HepG2 (cell line): Measurements from ENCODE around the gene MDFIC. TPM values are rescaled to one million over a fixed set of nuclear protein-coding genes. Genes with fewer than 3 reads are reported as not detected.

Source experiments
- ATAC-seq: fragments of 200-7000 bp; cut with Tn5 transposase; 3 replicates; pipeline ENCODE4 v1.9.1; 2020; ENCODE audit warnings: mild to moderate bottlenecking, moderate library complexity
- BruUV-seq: library from RNA; stranded (reverse); fragments of 400-500 nt; replicated peaks from 2 replicates; lab custom pipeline; 2021; lab: Mats Ljungman, UMichigan
- CTCF ChIA-PET: fragments of 300-600 bp; formaldehyde crosslinking; extraction: SDS; loops from one replicate; lab custom pipeline; 2021; ENCODE audit warnings: low total read pairs, inconsistent platforms, low intra/inter-chr PET ratio; lab: Yijun Ruan, JAX
- POLR2A ChIA-PET: fragments of 350-600 bp; sonication (Branson Sonifier 250); formaldehyde crosslinking; loops from one replicate; lab custom pipeline; 2020; ENCODE audit warnings: antibody characterized with exemption, inconsistent platforms; lab: Yijun Ruan, JAX
- DNase-seq: peaks from one replicate; pipeline ENCODE4 v3.0.0-alpha.2; 2015; ENCODE audit warnings: low spot score
- FAIRE-seq: peaks from 3 replicates; lab custom pipeline; 2011; peaks lifted over from hg19 to GRCh38; lab: Jason Lieb, UNC
- H2AFZ ChIP-seq: one replicate; pipeline ENCODE4 v1.6.1; 2011; ENCODE audit warnings: low read length, inconsistent platforms
- H3K27ac ChIP-seq: fragments of 300-600 bp; 3 replicates; pipeline ENCODE4 v1.8.0; 2011; ENCODE audit warnings: mixed run types, mild to moderate bottlenecking, mixed read lengths, low read length, inconsistent platforms; ENCODE audit not compliant: insufficient read depth; ENCODE audit errors: extremely low read length
- H3K27me3 ChIP-seq, 2 experiments: fragments of 200-600 bp in 1 of 2; 2 replicates in 1 of 2; 3 replicates in 1 of 2; pipeline versions ENCODE4 v1.6.0 to v1.8.0; 2011; ENCODE audit warnings: low read length in 2 of 2, mild to moderate bottlenecking in 2 of 2, moderate library complexity in 2 of 2, inconsistent platforms in 1 of 2; ENCODE audit not compliant: insufficient read depth in 2 of 2, control insufficient read depth in 1 of 2
- H3K36me3 ChIP-seq, 2 experiments: fragments of 200-600 bp in 1 of 2; replicated peaks in 1 of 2; 2 replicates in 1 of 2; 3 replicates in 1 of 2; pipeline versions ENCODE4 v1.5.1 to v1.8.0; 2011; ENCODE audit warnings: low read length in 2 of 2, inconsistent platforms in 1 of 2; ENCODE audit not compliant: insufficient read depth in 2 of 2, control insufficient read depth in 1 of 2
- H3K4me1 ChIP-seq: 2 replicates; pipeline ENCODE4 v1.5.1; 2012; ENCODE audit warnings: low read length, inconsistent platforms; ENCODE audit not compliant: insufficient read depth
- H3K4me2 ChIP-seq: 2 replicates; pipeline ENCODE4 v1.6.0; 2011; ENCODE audit warnings: low read depth, low read length, inconsistent platforms
- H3K4me3 ChIP-seq, 3 experiments: fragments of 200-600 bp in 1 of 3; sonication (generic), shearing (Covaris generic) in 1 of 3; replicated peaks in 1 of 3; 2 replicates each; pipeline ENCODE4 v1.5.1; 2011 to 2016; ENCODE audit warnings: low read length in 3 of 3, inconsistent platforms in 2 of 3, low read depth in 2 of 3, mild to moderate bottlenecking in 2 of 3, control low read depth in 1 of 3, mixed read lengths in 1 of 3; ENCODE audit not compliant: insufficient read depth in 1 of 3
- H3K79me2 ChIP-seq: one replicate; pipeline ENCODE4 v1.6.1; 2011; ENCODE audit warnings: low read length, inconsistent platforms; ENCODE audit not compliant: insufficient read depth
- H3K9ac ChIP-seq: 2 replicates; pipeline ENCODE4 v1.6.0; 2011; ENCODE audit warnings: mild to moderate bottlenecking, low read depth, low read length, inconsistent platforms; ENCODE audit not compliant: insufficient read depth
- H3K9me3 ChIP-seq: 2 replicates; pipeline ENCODE4 v1.5.1; 2012; ENCODE audit warnings: mild to moderate bottlenecking, low read length
- H4K20me1 ChIP-seq: 2 replicates; pipeline ENCODE4 v1.6.0; 2011; ENCODE audit warnings: inconsistent platforms, mild to moderate bottlenecking, low read length, moderate library complexity; ENCODE audit not compliant: insufficient read depth
- AHR ChIP-seq: IDR thresholded peaks from 2 replicates; pipeline ENCODE4 v1.6.1; 2018; ENCODE audit warnings: missing genetic modification reagents, missing compliant biosample characterization
- ZNF510 ChIP-seq: sonication (generic); formaldehyde crosslinking; IDR thresholded peaks from 2 replicates; pipeline ENCODE4 v1.4.0; 2020; ENCODE audit warnings: low read depth, mild to moderate bottlenecking, missing genetic modification reagents
- ZNF773 ChIP-seq: sonication (generic); formaldehyde crosslinking; IDR thresholded peaks from 2 replicates; pipeline ENCODE4 v1.4.0; 2020; ENCODE audit warnings: missing genetic modification reagents, borderline replicate concordance
- WGBS: methylation state at CpG from one replicate; pipeline ENCODE4 v1.1.6; 2017; ENCODE audit warnings: low lambda C conversion rate; 5-methylcytosine and 5-hydroxymethylcytosine counted together
- in situ Hi-C: cut with HindIII; loops from 2 replicates; pipeline ENCODE4 v1.10.0; 2017; ENCODE audit warnings: low pct_unique_long_range_greater_than_20kb; ENCODE audit not compliant: extremely low pct_ligation_motif_present
- intact Hi-C: fragments of 100-400 bp; cut with micrococcal nuclease; formaldehyde crosslinking; loops from one replicate; pipeline ENCODE4 v1.10.0; 2022; ENCODE audit not compliant: unreplicated experiment
- polyA plus RNA-seq, 8 experiments: library from polyadenylated mRNA; depleted of rRNA in 3 of 8; stranded (reverse) in 7 of 8; unstranded in 1 of 8; fragments of >200 nt; fragmentation: Illumina TruSeq in 4 of 8; extraction: Trizol in 4 of 8; gene quantifications; 2 replicates each; pipeline versions ENCODE4 v1.2.1 to v1.2.3, GENCODE V29; 2011 to 2016; ENCODE audit warnings: low read depth in 4 of 8, missing spikeins in 1 of 8, mixed read lengths in 1 of 8; ENCODE audit not compliant: insufficient read depth in 1 of 8
- total RNA-seq, 5 experiments: library from RNA; depleted of rRNA; stranded (reverse); fragments of >200 nt; fragmentation: Illumina TruSeq; extraction: Trizol; gene quantifications; 2 replicates each; pipeline ENCODE4 v1.2.3, GENCODE V29; 2016; ENCODE audit warnings: low read depth in 1 of 5

Gene MDFIC
- total and polyA plus RNA-seq, 2 of the 13 experiments (the other 11 are each of a cell fraction or from before 2014, with no cell fraction given), result 0.13 TPM; not detected in 1

GRCh38 chr7:114979803-114980507 lies 58.1 kb downstream of the MDFIC start:
- no peaks in the 10 kb centered on the region for H4K20me1 ChIP-seq
- ChIA-PET CTCF (no interaction called here), POLR2A (no interaction called here)
- in situ Hi-C loops, result no loop called here
- no peak for FAIRE-seq
- no peak overlapping the region for H2AFZ ChIP-seq
- no peaks in the 10 kb centered on the region for H3K36me3 ChIP-seq
- WGBS, result 32% methylated on average over 4 of the region's 4 CpGs
- no peak for TF ChIP-seq AHR (CRISPR knock-in tag)
- TF ChIP-seq, all 625 proteins: peak for 0
- H3K4me1 ChIP-seq, result no peaks in the 10 kb centered on the region
- no peaks in the 10 kb centered on the region for H3K79me2 ChIP-seq
- DNase-seq (no peak), ATAC-seq (no peak)
- no peak overlapping the region for H3K4me3 ChIP-seq
- intact Hi-C loops, result no loop called here
- no TSS peak for BruUV-seq
- H3K4me2 ChIP-seq, result no peak overlapping the region
- H3K9ac ChIP-seq, result no peak overlapping the region
- no peaks in the 10 kb centered on the region for H3K27me3 ChIP-seq
- no peaks in the 10 kb centered on the region for H3K9me3 ChIP-seq
- H3K27ac ChIP-seq, result no peak overlapping the region

GRCh38 chr7:114981323-114981722 lies 59.4 kb downstream of the MDFIC start:
- POLR2A ChIA-PET, result no interaction called here
- WGBS, result 86% methylated on average over 2 of the region's 2 CpGs
- Histone ChIP-seq H3K27me3 (no peaks in the 10 kb centered on the region), H3K79me2 (no peaks in the 10 kb centered on the region), H3K36me3 (no peaks in the 10 kb centered on the region), H3K9ac (no peak overlapping the region), H3K9me3 (no peaks in the 10 kb centered on the region), H3K4me1 (no peaks in the 10 kb centered on the region), H3K27ac (no peak overlapping the region), H4K20me1 (no peaks in the 10 kb centered on the region), H2AFZ (no peak overlapping the region), H3K4me3 (no peak overlapping the region), H3K4me2 (no peak overlapping the region)
- DNase-seq (no peak), ATAC-seq (no peak), FAIRE-seq (no peak)
- CTCF ChIA-PET, result no interaction called here
- TF ChIP-seq ZNF510 (no peak), ZNF773 (CRISPR knock-in tag) (no peak)
- in situ Hi-C loops, result no loop called here
- intact Hi-C loops, result no loop called here
- BruUV-seq, result no TSS peak
